LNCAP (cell line): ENCODE measurements around the gene KIRREL3.

ENCODE experiments used
- TF ChIP-seq, protein P1 (sequence below): fragments of 450-650 bp; IDR thresholded peaks from 2 replicates; pipeline ENCODE4 v1.5.1; 2017; ENCODE audit warnings: mild to moderate bottlenecking

Gene KIRREL3

DNA sequence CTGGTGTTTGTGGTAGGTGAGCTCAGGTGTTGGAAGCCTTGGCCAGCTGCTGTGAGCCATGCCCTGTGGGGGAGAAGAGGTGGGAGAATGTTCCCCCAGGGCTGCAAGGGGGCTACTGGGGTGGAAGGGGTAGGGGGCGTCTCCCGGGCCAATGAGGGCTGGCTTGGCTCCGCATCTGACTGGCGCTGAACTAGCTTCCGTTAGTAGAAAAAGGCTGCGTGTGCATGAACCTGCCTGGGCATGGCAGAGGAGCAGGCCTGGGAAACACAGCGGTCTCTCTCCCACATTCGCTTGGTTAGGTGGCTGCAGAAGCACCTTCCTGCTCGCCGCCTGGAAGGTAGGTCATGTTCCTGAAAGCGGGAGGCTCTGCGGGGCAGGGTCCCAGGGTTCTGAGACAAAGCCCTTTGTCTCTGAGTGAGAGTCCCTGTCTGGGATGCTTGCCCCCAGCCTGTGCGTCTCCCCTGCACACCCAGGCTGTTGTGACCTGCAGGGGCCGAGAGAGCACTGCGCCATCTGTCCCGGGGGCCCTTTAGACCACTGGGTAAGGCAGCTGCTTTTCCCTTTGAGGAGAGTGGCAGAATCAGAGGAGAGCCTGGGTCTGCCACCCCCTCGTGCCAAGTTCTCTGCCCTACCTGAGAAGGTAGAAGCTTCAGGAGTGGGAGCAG lies 466.3 kb downstream of the KIRREL3 start:
- TF ChIP-seq, protein P1, sequence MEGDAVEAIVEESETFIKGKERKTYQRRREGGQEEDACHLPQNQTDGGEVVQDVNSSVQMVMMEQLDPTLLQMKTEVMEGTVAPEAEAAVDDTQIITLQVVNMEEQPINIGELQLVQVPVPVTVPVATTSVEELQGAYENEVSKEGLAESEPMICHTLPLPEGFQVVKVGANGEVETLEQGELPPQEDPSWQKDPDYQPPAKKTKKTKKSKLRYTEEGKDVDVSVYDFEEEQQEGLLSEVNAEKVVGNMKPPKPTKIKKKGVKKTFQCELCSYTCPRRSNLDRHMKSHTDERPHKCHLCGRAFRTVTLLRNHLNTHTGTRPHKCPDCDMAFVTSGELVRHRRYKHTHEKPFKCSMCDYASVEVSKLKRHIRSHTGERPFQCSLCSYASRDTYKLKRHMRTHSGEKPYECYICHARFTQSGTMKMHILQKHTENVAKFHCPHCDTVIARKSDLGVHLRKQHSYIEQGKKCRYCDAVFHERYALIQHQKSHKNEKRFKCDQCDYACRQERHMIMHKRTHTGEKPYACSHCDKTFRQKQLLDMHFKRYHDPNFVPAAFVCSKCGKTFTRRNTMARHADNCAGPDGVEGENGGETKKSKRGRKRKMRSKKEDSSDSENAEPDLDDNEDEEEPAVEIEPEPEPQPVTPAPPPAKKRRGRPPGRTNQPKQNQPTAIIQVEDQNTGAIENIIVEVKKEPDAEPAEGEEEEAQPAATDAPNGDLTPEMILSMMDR: no peak

DNA sequence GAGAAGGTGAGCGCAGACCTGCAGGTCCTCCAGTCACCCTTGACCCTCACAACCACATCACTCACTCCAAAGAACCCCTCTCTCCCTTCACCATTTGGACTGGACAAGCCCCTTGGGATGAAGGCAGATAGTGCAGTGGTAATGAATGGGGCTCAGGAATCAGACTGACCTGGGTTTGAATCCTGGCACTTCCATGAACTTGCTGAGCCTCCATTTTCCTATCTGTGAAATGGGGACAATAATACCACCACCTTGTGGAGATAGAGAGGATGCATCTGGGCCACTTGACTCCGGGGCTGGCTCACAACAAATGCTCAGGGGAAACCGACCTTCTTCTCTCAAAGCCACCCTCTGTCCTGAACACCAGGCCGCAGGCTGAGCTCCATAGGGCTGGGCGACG lies 467.0 kb downstream of the KIRREL3 start:
- TF ChIP-seq, protein P1: no peak

DNA sequence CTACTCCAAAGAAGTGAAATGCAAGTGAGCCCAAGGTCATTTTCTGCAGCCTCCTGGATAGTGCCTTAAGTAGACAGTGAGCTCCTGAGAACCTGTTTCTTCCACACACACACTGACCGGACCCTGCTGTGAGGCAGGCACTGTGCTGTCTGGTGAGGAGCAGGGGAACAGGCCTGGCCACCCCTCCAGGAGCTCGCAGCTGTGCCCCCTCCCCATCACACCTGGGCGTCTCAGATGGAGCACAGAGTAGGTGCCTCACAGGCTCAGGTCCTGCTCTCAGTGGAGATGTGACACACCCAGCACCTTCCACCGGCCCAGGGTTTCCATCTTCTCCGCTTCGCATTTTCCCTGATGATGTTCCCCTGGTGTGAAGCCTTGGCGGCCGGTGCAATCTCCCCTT lies 470.2 kb downstream of the KIRREL3 start:
- TF ChIP-seq, protein P1: no peak

DNA sequence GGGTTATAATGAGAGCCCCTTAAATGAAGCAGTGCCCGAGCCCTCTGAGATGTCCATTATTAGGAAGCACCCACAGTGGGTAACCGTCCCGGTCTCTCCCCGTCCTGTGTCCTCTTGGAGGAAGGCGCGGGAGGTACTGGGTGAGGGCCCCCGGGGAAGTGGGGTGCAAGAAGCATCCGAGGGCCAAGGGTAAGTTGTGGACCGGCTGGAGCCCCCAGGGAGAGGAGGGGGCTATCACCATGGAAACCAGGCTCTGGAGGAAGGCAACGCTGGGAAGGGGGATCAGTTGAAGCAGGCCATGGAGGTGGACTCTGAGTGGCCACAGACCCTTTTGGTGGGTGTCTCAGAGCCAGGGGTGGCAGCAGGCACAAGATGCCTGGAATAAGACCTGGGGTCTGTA lies 471.5 kb downstream of the KIRREL3 start:
- TF ChIP-seq, protein P1: no peak

DNA sequence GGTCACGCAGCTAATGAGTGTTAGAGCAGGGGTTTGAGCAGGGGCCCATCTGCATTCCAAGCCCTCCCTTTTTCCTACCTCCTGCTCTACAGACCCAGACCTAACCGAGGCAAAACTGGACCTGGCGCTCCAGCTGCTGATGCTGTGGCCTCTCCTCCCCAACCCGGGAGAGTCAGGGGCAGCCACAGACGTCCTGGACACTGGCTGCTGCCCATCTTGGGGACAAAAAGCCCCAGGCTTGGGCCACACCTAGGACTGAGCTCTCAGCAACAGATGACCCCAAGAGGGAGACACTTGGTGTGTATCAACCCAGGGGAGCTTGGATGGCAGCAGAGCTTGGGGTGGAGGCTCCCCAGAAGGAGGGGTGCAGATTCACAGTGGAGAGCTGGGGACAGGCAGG lies 472.5 kb downstream of the KIRREL3 start:
- TF ChIP-seq, protein P1: no peak

DNA sequence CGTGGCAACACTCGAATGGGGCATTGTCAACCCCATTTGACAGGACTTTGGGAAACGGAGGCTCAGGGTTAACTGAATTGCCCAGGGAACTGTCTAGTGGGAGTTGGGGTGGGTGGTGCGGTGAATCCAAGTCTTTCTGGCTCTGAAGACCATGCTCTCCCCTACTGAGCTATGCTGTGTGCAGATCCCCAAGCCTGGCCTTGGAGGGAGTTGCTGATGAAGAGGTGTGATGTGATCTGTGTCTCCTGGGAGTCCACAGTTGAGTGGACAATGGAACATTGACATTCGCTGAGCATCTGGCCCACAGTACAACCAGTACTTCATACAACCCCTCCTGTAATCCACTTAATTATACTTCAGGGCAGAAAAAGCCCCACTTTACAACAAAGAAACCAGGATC lies 472.9 kb downstream of the KIRREL3 start:
- TF ChIP-seq, protein P1: no peak

DNA sequence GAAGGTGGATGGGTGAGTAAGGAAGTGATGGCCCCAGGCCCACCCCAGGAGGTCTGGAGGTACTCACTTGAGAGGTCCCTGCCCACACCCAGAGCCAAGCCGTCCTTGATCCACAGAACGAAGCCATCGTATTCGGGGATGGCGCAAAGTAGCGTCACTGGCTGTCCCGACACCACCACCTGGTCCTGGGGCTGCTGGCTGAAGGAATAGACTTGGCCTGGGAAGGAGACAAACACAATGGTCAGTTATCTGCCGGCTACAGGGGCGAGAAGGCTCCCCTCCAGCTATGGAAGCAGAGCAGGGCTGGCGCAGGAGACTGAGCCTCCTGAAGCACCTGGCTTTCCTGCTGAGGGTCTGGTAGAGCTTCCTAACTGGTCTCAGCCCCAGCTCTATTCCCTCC lies 474.1 kb downstream of the KIRREL3 start:
- TF ChIP-seq, protein P1: no peak

DNA sequence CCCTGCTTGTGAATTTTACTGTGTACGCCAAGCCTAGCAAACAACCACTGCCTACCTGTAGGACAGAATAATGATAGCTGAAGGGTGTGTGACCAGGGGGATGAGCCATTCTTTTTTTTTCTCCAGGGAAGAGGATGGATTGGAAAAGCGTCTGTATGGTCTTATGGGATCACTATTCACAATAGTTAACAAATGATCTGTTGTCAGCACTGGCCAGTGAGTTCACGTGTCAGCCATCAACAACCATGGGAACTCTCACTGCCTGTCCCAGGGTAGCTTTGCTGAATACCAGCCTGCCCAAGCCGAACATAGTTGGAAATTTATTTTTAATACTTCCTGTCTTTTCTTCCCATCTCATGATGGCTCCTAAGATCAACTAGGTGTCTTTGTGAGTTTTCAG lies 474.9 kb downstream of the KIRREL3 start:
- TF ChIP-seq, protein P1: no peak
